ENCODE results near the gene LIPA.

- no peak for TF ChIP-seq EZH2phosphoT487 (IDR thresholded peaks at IDR 0.05; ENCODE audit: low read depth)
- TF ChIP-seq, protein P1, sequence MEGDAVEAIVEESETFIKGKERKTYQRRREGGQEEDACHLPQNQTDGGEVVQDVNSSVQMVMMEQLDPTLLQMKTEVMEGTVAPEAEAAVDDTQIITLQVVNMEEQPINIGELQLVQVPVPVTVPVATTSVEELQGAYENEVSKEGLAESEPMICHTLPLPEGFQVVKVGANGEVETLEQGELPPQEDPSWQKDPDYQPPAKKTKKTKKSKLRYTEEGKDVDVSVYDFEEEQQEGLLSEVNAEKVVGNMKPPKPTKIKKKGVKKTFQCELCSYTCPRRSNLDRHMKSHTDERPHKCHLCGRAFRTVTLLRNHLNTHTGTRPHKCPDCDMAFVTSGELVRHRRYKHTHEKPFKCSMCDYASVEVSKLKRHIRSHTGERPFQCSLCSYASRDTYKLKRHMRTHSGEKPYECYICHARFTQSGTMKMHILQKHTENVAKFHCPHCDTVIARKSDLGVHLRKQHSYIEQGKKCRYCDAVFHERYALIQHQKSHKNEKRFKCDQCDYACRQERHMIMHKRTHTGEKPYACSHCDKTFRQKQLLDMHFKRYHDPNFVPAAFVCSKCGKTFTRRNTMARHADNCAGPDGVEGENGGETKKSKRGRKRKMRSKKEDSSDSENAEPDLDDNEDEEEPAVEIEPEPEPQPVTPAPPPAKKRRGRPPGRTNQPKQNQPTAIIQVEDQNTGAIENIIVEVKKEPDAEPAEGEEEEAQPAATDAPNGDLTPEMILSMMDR (IDR thresholded peaks at IDR 0.05; ENCODE audit: low read depth, low read length) = no peak
Measured at GRCh38 chr10:89266721-89267453, 15.3 kb upstream of the LIPA start.
